GM12873 (cell line): ENCODE results near the gene GRB10.

ENCODE experiments used
- CTCF ChIP-seq: IDR thresholded peaks from 2 replicates; pipeline ENCODE4 v1.5.1; 2012; ENCODE audit warnings: low read depth, mild to moderate bottlenecking, moderate library complexity, low read length, control low read depth; ENCODE audit not compliant: insufficient read depth; ENCODE audit errors: missing control alignments

GRB10 gene

GRCh38 chr7:50718311-50718710 is 64.4 kb downstream of the GRB10 start:
- no peak for TF ChIP-seq CTCF

- TF ChIP-seq CTCF = no peak
Observed at GRCh38 chr7:50717181-50717580, 65.5 kb downstream of the GRB10 start.

- no peak for TF ChIP-seq CTCF
Observed at GRCh38 chr7:50714857-50715256, 67.8 kb downstream of the GRB10 start.

GRCh38 chr7:50713123-50713965 is 69.4 kb downstream of the GRB10 start:
- TF ChIP-seq CTCF = no peak

GRCh38 chr7:50712252-50713122 is 70.2 kb downstream of the GRB10 start:
- TF ChIP-seq CTCF = no peak

GRCh38 chr7:50711271-50712175 is 71.2 kb downstream of the GRB10 start:
- no peak for TF ChIP-seq CTCF
